ENCODE results near the gene GUK1.

Gene GUK1

GRCh38 chr1:228164561-228165371, 24.7 kb downstream of the GUK1 start:
- Histone ChIP-seq H3K4me1 (ENCODE audit: control insufficient read depth, insufficient read depth, low read length) (peaks cover 2% of the 10 kb centered on the region; the same call in 1 of the 2 replicates), H3K27ac (ENCODE audit: low read length) (no peak overlapping the region), H3K36me3 (ENCODE audit: control insufficient read depth, insufficient read depth, low read length) (no peaks in the 10 kb centered on the region), H3K9me3 (ENCODE audit: control insufficient read depth, insufficient read depth, low read length) (no peaks in the 10 kb centered on the region), H3K4me3 (ENCODE audit: low read length) (peak overlapping the region; percentile 35; the same call in 1 of the 2 replicates), H3K27me3 (ENCODE audit: control insufficient read depth, insufficient read depth, low read length) (no peaks in the 10 kb centered on the region; the same call in 1 of the 2 replicates)
- DNase-seq (ENCODE audit: low read depth, low spot score) = no peak
- WGBS (ENCODE audit: insufficient coverage, insufficient read length) = no CpG with 5 or more reads among the region's 20 CpGs

- no CpG with 5 or more reads among the region's 93 CpGs for WGBS (ENCODE audit: insufficient coverage, insufficient read length)
- Histone ChIP-seq H3K36me3 (ENCODE audit: control insufficient read depth, insufficient read depth, low read length) (no peaks in the 10 kb centered on the region), H3K4me1 (ENCODE audit: control insufficient read depth, insufficient read depth, low read length) (peaks cover 2% of the 10 kb centered on the region; the same call in 1 of the 2 replicates), H3K9me3 (ENCODE audit: control insufficient read depth, insufficient read depth, low read length) (no peaks in the 10 kb centered on the region), H3K27ac (ENCODE audit: low read length) (no peak within 1 kb of the TSS), H3K4me3 (ENCODE audit: low read length) (peak within 1 kb of the TSS; percentile 80; the same call in 1 of the 2 replicates), H3K27me3 (ENCODE audit: control insufficient read depth, insufficient read depth, low read length) (no peaks in the 10 kb centered on the region; the same call in 1 of the 2 replicates)
- peak; percentile 86 for DNase-seq (ENCODE audit: low read depth, low spot score)
These were observed 25.5 kb downstream of the GUK1 start, which contains the start of gene IBA57 for GRCh38 chr1:228165372-228166169. IBA57 (plus strand) TSS chr1:228165804; CDS start chr1:228165817, 13 bp downstream.

GRCh38 chr1:228166170-228166936, 26.3 kb downstream of the GUK1 start:
- Histone ChIP-seq H3K27ac (ENCODE audit: low read length) (no peak overlapping the region), H3K36me3 (ENCODE audit: control insufficient read depth, insufficient read depth, low read length) (no peaks in the 10 kb centered on the region), H3K4me1 (ENCODE audit: control insufficient read depth, insufficient read depth, low read length) (peaks cover 2% of the 10 kb centered on the region; the same call in 1 of the 2 replicates), H3K4me3 (ENCODE audit: low read length) (peak overlapping the region; percentile 80; the same call in 1 of the 2 replicates), H3K27me3 (ENCODE audit: control insufficient read depth, insufficient read depth, low read length) (no peaks in the 10 kb centered on the region), H3K9me3 (ENCODE audit: control insufficient read depth, insufficient read depth, low read length) (no peaks in the 10 kb centered on the region)
- DNase-seq (ENCODE audit: low read depth, low spot score) = no peak
- no CpG with 5 or more reads among the region's 26 CpGs for WGBS (ENCODE audit: insufficient coverage, insufficient read length)

GRCh38 chr1:228168563-228169270, 28.6 kb downstream of the GUK1 start:
- no peaks in the 10 kb centered on the region for H3K27me3 ChIP-seq (ENCODE audit: control insufficient read depth, insufficient read depth, low read length)
- WGBS (ENCODE audit: insufficient coverage, insufficient read length) = no CpG with 5 or more reads among the region's 12 CpGs
- DNase-seq (ENCODE audit: low read depth, low spot score) = no peak
- H3K4me3 ChIP-seq (ENCODE audit: low read length) = no peak overlapping the region
- no peak overlapping the region for H3K27ac ChIP-seq (ENCODE audit: low read length)
- H3K36me3 ChIP-seq (ENCODE audit: control insufficient read depth, insufficient read depth, low read length) = no peaks in the 10 kb centered on the region
- peaks cover 1% of the 10 kb centered on the region for H3K4me1 ChIP-seq (ENCODE audit: control insufficient read depth, insufficient read depth, low read length)
- H3K9me3 ChIP-seq (ENCODE audit: control insufficient read depth, insufficient read depth, low read length) = no peaks in the 10 kb centered on the region

GRCh38 chr1:228169345-228169744, 29.3 kb downstream of the GUK1 start:
- no peaks in the 10 kb centered on the region for H3K27me3 ChIP-seq (ENCODE audit: control insufficient read depth, insufficient read depth, low read length)
- no peak for DNase-seq (ENCODE audit: low read depth, low spot score)
- H3K9me3 ChIP-seq (ENCODE audit: control insufficient read depth, insufficient read depth, low read length) = no peaks in the 10 kb centered on the region
- no peak overlapping the region for H3K27ac ChIP-seq (ENCODE audit: low read length)
- H3K4me1 ChIP-seq (ENCODE audit: control insufficient read depth, insufficient read depth, low read length) = peaks cover 3% of the 10 kb centered on the region
- H3K4me3 ChIP-seq (ENCODE audit: low read length) = no peak overlapping the region
- no CpG with 5 or more reads among the region's 2 CpGs for WGBS (ENCODE audit: insufficient coverage, insufficient read length)
- H3K36me3 ChIP-seq (ENCODE audit: control insufficient read depth, insufficient read depth, low read length) = no peaks in the 10 kb centered on the region

- WGBS (ENCODE audit: insufficient coverage, insufficient read length) = no CpG with 5 or more reads among the region's 7 CpGs
- Histone ChIP-seq H3K27ac (ENCODE audit: low read length) (no peak overlapping the region), H3K36me3 (ENCODE audit: control insufficient read depth, insufficient read depth, low read length) (no peaks in the 10 kb centered on the region), H3K9me3 (ENCODE audit: control insufficient read depth, insufficient read depth, low read length) (no peaks in the 10 kb centered on the region), H3K27me3 (ENCODE audit: control insufficient read depth, insufficient read depth, low read length) (no peaks in the 10 kb centered on the region), H3K4me3 (ENCODE audit: low read length) (no peak overlapping the region), H3K4me1 (ENCODE audit: control insufficient read depth, insufficient read depth, low read length) (peaks cover 6% of the 10 kb centered on the region)
- no peak for DNase-seq (ENCODE audit: low read depth, low spot score)
These were observed 30.6 kb downstream of the GUK1 start for GRCh38 chr1:228170666-228171065.

GRCh38 chr1:228171221-228171891, 31.3 kb downstream of the GUK1 start:
- H3K4me1 ChIP-seq (ENCODE audit: control insufficient read depth, insufficient read depth, low read length) = peaks cover 6% of the 10 kb centered on the region
- no peaks in the 10 kb centered on the region for H3K36me3 ChIP-seq (ENCODE audit: control insufficient read depth, insufficient read depth, low read length)
- no peak overlapping the region for H3K27ac ChIP-seq (ENCODE audit: low read length)
- no peak for DNase-seq (ENCODE audit: low read depth, low spot score)
- H3K27me3 ChIP-seq (ENCODE audit: control insufficient read depth, insufficient read depth, low read length) = no peaks in the 10 kb centered on the region
- no peaks in the 10 kb centered on the region for H3K9me3 ChIP-seq (ENCODE audit: control insufficient read depth, insufficient read depth, low read length)
- WGBS (ENCODE audit: insufficient coverage, insufficient read length) = no CpG with 5 or more reads among the region's 10 CpGs
- no peak overlapping the region for H3K4me3 ChIP-seq (ENCODE audit: low read length)

GRCh38 chr1:228172591-228173527, 32.8 kb downstream of the GUK1 start:
- no peak for DNase-seq (ENCODE audit: low read depth, low spot score)
- Histone ChIP-seq H3K27me3 (ENCODE audit: control insufficient read depth, insufficient read depth, low read length) (no peaks in the 10 kb centered on the region), H3K4me3 (ENCODE audit: low read length) (no peak overlapping the region), H3K27ac (ENCODE audit: low read length) (no peak overlapping the region), H3K36me3 (ENCODE audit: control insufficient read depth, insufficient read depth, low read length) (no peaks in the 10 kb centered on the region), H3K9me3 (ENCODE audit: control insufficient read depth, insufficient read depth, low read length) (no peaks in the 10 kb centered on the region), H3K4me1 (ENCODE audit: control insufficient read depth, insufficient read depth, low read length) (peaks cover 6% of the 10 kb centered on the region)
- WGBS (ENCODE audit: insufficient coverage, insufficient read length) = no CpG with 5 or more reads among the region's 21 CpGs

Data from iPS DF 6.9 (cell line).